Ovary (tissue), 9 donors: ENCODE results near the gene CRACDL. TPM values are rescaled to one million over a fixed set of nuclear protein-coding genes. Genes with fewer than 3 reads are reported as not detected.

Experiments used
- DNase-seq, 5 donors: peaks; one replicate each; pipeline ENCODE4 v3.0.0-alpha.2; 2019 to 2020
- H3K27ac ChIP-seq, 2 donors: fragments of 200-600 bp; one replicate each; pipeline versions ENCODE4 v1.5.1 to v1.8.0; 2019 to 2022
- H3K27me3 ChIP-seq: fragments of 200-600 bp; one replicate; pipeline ENCODE4 v1.8.0; 2022
- H3K36me3 ChIP-seq: fragments of 200-600 bp; sonication (generic); one replicate; pipeline ENCODE4 v1.5.1; 2019
- H3K4me1 ChIP-seq: one replicate; pipeline ENCODE4 v1.8.1; 2013; ENCODE audit warnings: mild to moderate bottlenecking, moderate library complexity; ENCODE audit not compliant: insufficient read depth
- H3K4me3 ChIP-seq: fragments of 200-600 bp; sonication (generic); one replicate; pipeline ENCODE4 v1.5.1; 2017
- H3K9me3 ChIP-seq, 2 donors: fragments of 200-600 bp in 1 of 2; sonication (generic) in 1 of 2; one replicate each; pipeline versions ENCODE4 v1.5.1 to v1.8.1; 2013 to 2019; ENCODE audit warnings: mild to moderate bottlenecking in 1 of 2, moderate library complexity in 1 of 2
- EP300 ChIP-seq: sonication (generic); formaldehyde crosslinking; IDR thresholded peaks from one replicate; pipeline ENCODE4 v1.6.1; 2017; ENCODE audit warnings: antibody characterized with exemption
- POLR2A ChIP-seq: fragments of 450-650 bp; IDR thresholded peaks from one replicate; pipeline ENCODE4 v1.6.1; 2017; ENCODE audit warnings: antibody characterized with exemption, mild to moderate bottlenecking, moderate library complexity
- WGBS, 3 donors: extraction: QIAGEN DNeasy Blood & Tissue Kit in 1 of 3; methylation state at CpG; one replicate each; pipeline versions ENCODE4 v1.1.5 to v1.1.7; 2013 to 2017; 5-methylcytosine and 5-hydroxymethylcytosine counted together
- intact Hi-C, 4 donors: fragments of 100-400 bp; cut with DNase I; formaldehyde crosslinking; loops; one replicate each; pipeline versions ENCODE4 v1.11.0 to v1.15.1; 2022 to 2023
- polyA plus RNA-seq, 2 donors: library from polyadenylated mRNA; stranded (reverse); fragments of 200-250 nt in 1 of 2; fragments of 350-450 nt in 1 of 2; fragmentation: Illumina TruSeq in 1 of 2; extraction: RNeasy Lipid Tissue Mini Kit (QIAGEN cat#74804) in 1 of 2; gene quantifications; one replicate each; pipeline ENCODE4 v1.2.3, GENCODE V29; 2013 to 2014
- total RNA-seq, 7 donors: library from RNA; depleted of rRNA in 2 of 7; stranded (reverse); fragments of >200 nt in 2 of 7; fragmentation: NEBNext Ultra II Directional in 3 of 7; extraction: Animal tissue kit (Norgen Biotek cat#: 25700) in 3 of 7; gene quantifications; one replicate each; pipeline versions ENCODE4 v1.1.0 to v1.2.4, GENCODE V29; 2016 to 2023
- TF ChIP-seq, protein P1 (sequence below), 3 donors: fragments of 450-650 bp in 2 of 3; fragments of 200-600 bp in 1 of 3; IDR thresholded peaks; one replicate each; pipeline versions ENCODE4 v1.5.1 to v1.8.0; 2016 to 2022; ENCODE audit warnings: antibody characterized with exemption in 3 of 3, mild to moderate bottlenecking in 1 of 3
- donor health status: DM: no; HTN: no; CAD: no; lungs with moderate emphysema.
- donor health status: DM: no; HTN: no; CAD: no.
- donor health status: Bipolar disorder and iron deficiency.
- donor health status: DM: yes; HTN: yes; CAD: no.
- donor health status: DM: no; HTN: no; CAD: no.
- donor health status: DM: yes; HTN: yes; CAD: no.

Gene CRACDL
- total and polyA plus RNA-seq, 9 donors = 1.2 to 22.4 (median 2.7) TPM

DNA sequence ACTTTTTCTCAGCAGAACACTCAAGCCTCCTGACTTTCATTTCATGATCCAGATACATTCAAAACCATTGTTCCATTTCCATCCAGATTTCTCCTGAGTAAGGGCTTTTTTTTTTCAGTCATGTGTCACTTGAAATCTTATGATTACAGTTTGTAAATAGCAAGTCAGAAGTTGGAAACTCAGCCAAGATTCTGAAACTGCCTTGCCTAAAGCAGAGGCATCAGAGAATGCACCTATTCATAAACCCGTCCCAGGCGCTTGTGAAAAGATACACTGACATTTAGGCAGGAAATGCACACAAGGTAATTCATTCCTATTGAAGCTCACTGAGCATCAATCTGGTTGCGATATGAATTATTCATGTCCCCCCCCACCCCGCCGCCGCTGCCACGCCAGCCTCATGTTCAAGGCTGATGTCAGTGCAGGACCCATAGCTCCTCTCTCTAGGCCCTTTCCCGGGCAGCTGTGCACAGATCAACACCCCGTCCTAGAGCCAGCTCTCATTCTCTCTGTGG lies 174.7 kb downstream of the CRACDL start:
- Histone ChIP-seq H3K27me3 (no peaks in the 10 kb centered on the region), H3K4me1 (peaks cover 7% of the 10 kb centered on the region), H3K4me3 (no peak overlapping the region), H3K27ac (no peak overlapping the region), H3K9me3 (no peaks in the 10 kb centered on the region), H3K36me3 (no peaks in the 10 kb centered on the region)
- DNase-seq = no peak
- intact Hi-C loops = no loop called here
- 77 to 86% (median 81%) methylated on average over 9 of the region's 9 CpGs for WGBS, 3 donors
- TF ChIP-seq POLR2A (no peak), EP300 (no peak)
- TF ChIP-seq, protein P1, sequence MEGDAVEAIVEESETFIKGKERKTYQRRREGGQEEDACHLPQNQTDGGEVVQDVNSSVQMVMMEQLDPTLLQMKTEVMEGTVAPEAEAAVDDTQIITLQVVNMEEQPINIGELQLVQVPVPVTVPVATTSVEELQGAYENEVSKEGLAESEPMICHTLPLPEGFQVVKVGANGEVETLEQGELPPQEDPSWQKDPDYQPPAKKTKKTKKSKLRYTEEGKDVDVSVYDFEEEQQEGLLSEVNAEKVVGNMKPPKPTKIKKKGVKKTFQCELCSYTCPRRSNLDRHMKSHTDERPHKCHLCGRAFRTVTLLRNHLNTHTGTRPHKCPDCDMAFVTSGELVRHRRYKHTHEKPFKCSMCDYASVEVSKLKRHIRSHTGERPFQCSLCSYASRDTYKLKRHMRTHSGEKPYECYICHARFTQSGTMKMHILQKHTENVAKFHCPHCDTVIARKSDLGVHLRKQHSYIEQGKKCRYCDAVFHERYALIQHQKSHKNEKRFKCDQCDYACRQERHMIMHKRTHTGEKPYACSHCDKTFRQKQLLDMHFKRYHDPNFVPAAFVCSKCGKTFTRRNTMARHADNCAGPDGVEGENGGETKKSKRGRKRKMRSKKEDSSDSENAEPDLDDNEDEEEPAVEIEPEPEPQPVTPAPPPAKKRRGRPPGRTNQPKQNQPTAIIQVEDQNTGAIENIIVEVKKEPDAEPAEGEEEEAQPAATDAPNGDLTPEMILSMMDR (IDR thresholded peaks at IDR 0.05) = no peak

- Histone ChIP-seq H3K36me3 (no peaks in the 10 kb centered on the region), H3K4me3 (no peak overlapping the region), H3K4me1 (peaks cover 7% of the 10 kb centered on the region), H3K9me3 (no peaks in the 10 kb centered on the region), H3K27me3 (no peaks in the 10 kb centered on the region), H3K27ac (no peak overlapping the region)
- intact Hi-C loops = no loop called here
- no peak for TF ChIP-seq EP300
- TF ChIP-seq, protein P1 (IDR thresholded peaks at IDR 0.05) = no peak
- no peak for TF ChIP-seq POLR2A
- DNase-seq = no peak
- 56 to 71% (median 71%) methylated on average over 6 of the region's 6 CpGs for WGBS, 3 donors
Observed at GRCh38 chr2:98759827-98760625, 176.0 kb downstream of the CRACDL start.

GRCh38 chr2:98759338-98759737 lies 176.7 kb downstream of the CRACDL start:
- 39 to 45% (median 40%) methylated on average over 2 of the region's 2 CpGs for WGBS, 3 donors
- TF ChIP-seq, protein P1 (IDR thresholded peaks at IDR 0.05) = no peak
- no peak for TF ChIP-seq POLR2A
- TF ChIP-seq EP300 = no peak
- H3K4me3 ChIP-seq = no peak overlapping the region
- H3K27me3 ChIP-seq = no peaks in the 10 kb centered on the region
- no peaks in the 10 kb centered on the region for H3K36me3 ChIP-seq
- H3K4me1 ChIP-seq = peaks cover 7% of the 10 kb centered on the region
- H3K27ac ChIP-seq = no peak overlapping the region
- no peak for DNase-seq
- intact Hi-C loops = no loop called here
- no peaks in the 10 kb centered on the region for H3K9me3 ChIP-seq

DNA sequence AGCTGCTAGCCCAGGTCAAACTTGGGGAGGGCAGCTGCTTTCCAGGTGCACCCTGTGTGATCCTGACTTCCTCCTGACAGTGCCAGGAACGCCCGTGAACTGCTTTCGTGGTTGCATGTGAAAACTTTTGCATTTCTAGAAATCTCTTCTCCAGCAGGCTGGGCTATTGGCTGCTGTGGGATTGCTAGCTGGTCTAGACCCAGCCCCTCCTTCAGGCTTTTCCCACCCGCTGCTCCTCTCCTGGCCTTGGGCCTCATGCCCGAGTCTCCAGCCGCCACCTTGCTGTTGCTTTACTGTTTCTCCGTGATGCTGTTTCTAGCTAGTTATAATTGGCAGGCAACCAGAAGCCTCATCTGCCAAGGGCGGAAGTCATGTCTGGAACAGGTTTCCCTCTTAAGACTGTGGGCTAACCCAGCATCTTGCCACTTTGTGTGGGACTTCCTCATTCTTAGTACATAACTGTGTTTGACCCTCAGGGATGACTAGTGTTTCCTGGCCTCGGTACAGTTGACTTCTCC lies 178.1 kb downstream of the CRACDL start:
- DNase-seq = peak; percentile 52 to 78 (median 72)
- Histone ChIP-seq H3K9me3 (no peaks in the 10 kb centered on the region), H3K27me3 (no peaks in the 10 kb centered on the region), H3K4me1 (peaks cover 7% of the 10 kb centered on the region), H3K36me3 (no peaks in the 10 kb centered on the region), H3K4me3 (no peak overlapping the region), H3K27ac (no peak overlapping the region)
- TF ChIP-seq, protein P1 (IDR thresholded peaks at IDR 0.05) = no peak
- TF ChIP-seq POLR2A (no peak), EP300 (no peak)
- intact Hi-C loops = no loop called here
- 1 to 7% (median 3%) methylated on average over 9 of the region's 9 CpGs for WGBS, 3 donors
